NB4 (cell line): ENCODE measurements around the gene ATRN.

ENCODE experiments used
- DNase-seq: peaks from one replicate; pipeline ENCODE4 v3.0.0; 2010; ENCODE audit warnings: low read depth
- H3K4me3 ChIP-seq: one replicate; pipeline ENCODE4 v1.5.1; 2011; ENCODE audit warnings: mild to moderate bottlenecking, low read depth, low read length, moderate library complexity
- CTCF ChIP-seq: IDR thresholded peaks from one replicate; pipeline ENCODE4 v1.5.1; 2012; ENCODE audit warnings: low read depth, low read length
- MAX ChIP-seq: IDR thresholded peaks from 2 replicates; pipeline ENCODE4 v1.6.1; 2011; ENCODE audit warnings: low read depth, low read length
- MYC ChIP-seq: IDR thresholded peaks from 2 replicates; pipeline ENCODE4 v1.6.1; 2011; ENCODE audit warnings: low read depth, low read length
- POLR2A ChIP-seq: IDR thresholded peaks from 2 replicates; pipeline ENCODE4 v1.6.1; 2011; ENCODE audit warnings: mild to moderate bottlenecking; ENCODE audit not compliant: insufficient read length; ENCODE audit errors: extremely low read depth

Gene ATRN

GRCh38 chr20:3645309-3646066, 174.7 kb downstream of the ATRN start:
- H3K4me3 ChIP-seq: no peak overlapping the region
- no peak for DNase-seq
- no peak for TF ChIP-seq MYC
- no peak for TF ChIP-seq MAX
- TF ChIP-seq CTCF: no peak

GRCh38 chr20:3646067-3646440, 175.2 kb downstream of the ATRN start:
- no peak for TF ChIP-seq CTCF
- TF ChIP-seq MAX: no peak
- no peak for TF ChIP-seq POLR2A
- no peak for TF ChIP-seq MYC
- no peak for DNase-seq

GRCh38 chr20:3646651-3647050, 175.8 kb downstream of the ATRN start:
- DNase-seq: no peak
- no peak overlapping the region for H3K4me3 ChIP-seq
- TF ChIP-seq CTCF (no peak), POLR2A (no peak), MAX (no peak), MYC (no peak)

More at GRCh38 chr20:3646067-3646440, 175.2 kb downstream of the ATRN start:
- no peak overlapping the region for H3K4me3 ChIP-seq

- no peak for TF ChIP-seq CTCF
- no peak for TF ChIP-seq MAX
- no peak for TF ChIP-seq MYC
- no peak for TF ChIP-seq POLR2A
- no peak for DNase-seq
- H3K4me3 ChIP-seq: no peak overlapping the region
These were observed 176.7 kb downstream of the ATRN start for GRCh38 chr20:3647473-3647872.

- H3K4me3 ChIP-seq: no peak overlapping the region
- DNase-seq: no peak
- TF ChIP-seq POLR2A (no peak), CTCF (no peak), MAX (no peak), MYC (no peak)
These were observed 178.1 kb downstream of the ATRN start for GRCh38 chr20:3648951-3649350.

- no peak overlapping the region for H3K4me3 ChIP-seq
- TF ChIP-seq MAX (no peak), MYC (no peak), CTCF (no peak), POLR2A (no peak)
- no peak for DNase-seq
These were observed 180.6 kb downstream of the ATRN start for GRCh38 chr20:3651204-3651962.
